Suppressor macrophage (primary cell): ENCODE results near the gene CLDN20.
"Not testable (repeated sequence)": the region's sequence is repeated elsewhere in the genome, so short reads cannot be mapped to it uniquely, and the experiment has no call there.

Source experiments
- DNase-seq, 4 experiments: peaks; one replicate each; pipeline ENCODE4 v3.0.0-alpha.2; 2020 to 2022
- total RNA-seq, 17 experiments: gene quantifications; one replicate each; lab custom pipeline; 2026; ENCODE audit warnings: mixed read lengths in 6 of 17, inconsistent platforms in 3 of 17; lab: John Stamatoyannopoulos, UW

Gene CLDN20
- 0 to 0.22 (median 0) reads per million in 17 experiments for total RNA-seq

- no peak for DNase-seq
Measured at GRCh38 chr6:155263373-155264063, at the start of gene CLDN20. TSS of gene CLDN20 (plus strand) at chr6:155264013. CDS start at chr6:155275720, 11,707 bp downstream.

- DNase-seq, result no peak
Measured at GRCh38 chr6:155215906-155216305, 47.9 kb upstream of the CLDN20 start.

DNA sequence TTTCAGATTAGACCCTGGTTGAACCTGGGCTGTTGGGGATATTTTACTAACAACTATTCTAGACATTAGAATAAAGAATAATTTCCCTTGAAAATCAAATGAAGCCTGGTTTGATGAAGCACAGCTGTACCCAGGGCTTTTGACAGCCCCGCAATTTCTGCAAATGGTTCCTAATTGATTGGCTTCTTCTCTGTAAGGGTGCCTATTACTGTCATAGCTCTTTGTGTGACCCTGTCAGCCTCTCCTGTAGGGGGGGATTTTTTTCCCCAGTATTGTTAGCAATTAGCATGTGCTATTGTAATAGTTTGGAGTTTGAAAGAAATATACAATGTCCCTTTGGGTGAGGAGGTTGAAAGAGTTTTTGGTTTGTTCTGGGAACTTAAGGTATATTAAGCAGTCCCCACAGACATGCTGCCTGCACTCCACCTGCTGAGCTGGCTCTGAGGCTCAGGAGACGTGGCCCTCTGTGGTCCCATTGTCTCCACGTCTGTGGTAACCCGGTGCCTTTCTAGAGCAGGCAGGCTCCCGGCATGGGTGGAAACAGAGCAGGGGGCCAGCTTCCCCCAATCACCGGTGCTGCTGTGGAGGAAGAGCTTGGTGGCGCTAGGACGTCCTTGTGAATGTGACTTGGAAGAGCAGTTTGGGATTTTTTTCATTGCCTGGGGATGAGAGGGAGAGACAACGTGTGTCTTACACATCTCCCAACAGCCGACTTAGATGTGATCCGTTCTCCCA lies 47.3 kb upstream of the CLDN20 start:
- no peak for DNase-seq

DNA sequence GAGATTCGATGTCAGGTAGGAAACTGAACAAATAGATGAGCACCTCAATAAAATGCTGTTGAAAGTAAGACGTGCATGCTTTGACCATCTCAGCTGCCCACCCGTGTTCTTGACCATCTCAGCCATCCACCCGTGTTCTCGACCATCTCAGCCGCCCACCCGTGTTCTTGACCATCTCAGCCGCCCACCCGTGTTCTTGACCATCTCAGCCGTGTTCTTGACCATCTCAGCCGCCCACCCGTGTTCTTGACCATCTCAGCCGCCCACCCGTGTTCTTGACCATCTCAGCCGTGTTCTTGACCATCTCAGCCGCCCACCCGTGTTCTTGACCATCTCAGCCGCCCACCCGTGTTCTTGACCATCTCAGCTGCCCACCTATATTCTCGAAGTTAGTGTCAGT lies 45.1 kb upstream of the CLDN20 start:
- not testable (repeated sequence) for DNase-seq

DNA sequence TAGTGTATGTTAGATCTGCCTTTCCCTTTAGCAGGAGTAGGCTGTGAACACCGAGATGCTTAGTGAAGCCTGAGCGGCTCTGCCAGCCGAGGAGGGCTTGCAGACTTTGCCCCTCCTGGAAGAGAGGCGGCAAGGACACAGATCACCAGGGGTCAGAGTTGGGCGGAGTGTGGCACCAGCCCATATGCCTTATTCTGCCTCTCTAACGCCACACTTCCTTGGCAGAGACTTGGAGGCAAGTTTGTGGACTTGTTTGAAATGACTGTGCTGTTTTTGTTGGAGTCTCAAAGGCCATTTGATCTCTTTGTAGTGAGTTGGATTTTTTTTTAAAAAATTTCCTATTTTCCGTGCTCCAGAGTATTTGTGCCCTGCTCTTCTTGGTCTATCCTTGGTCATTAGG lies 44.5 kb upstream of the CLDN20 start:
- DNase-seq, result no peak

GRCh38 chr6:155219858-155220301 lies 43.9 kb upstream of the CLDN20 start:
- DNase-seq, result peak; percentile 14 to 34 (median 23)

DNA sequence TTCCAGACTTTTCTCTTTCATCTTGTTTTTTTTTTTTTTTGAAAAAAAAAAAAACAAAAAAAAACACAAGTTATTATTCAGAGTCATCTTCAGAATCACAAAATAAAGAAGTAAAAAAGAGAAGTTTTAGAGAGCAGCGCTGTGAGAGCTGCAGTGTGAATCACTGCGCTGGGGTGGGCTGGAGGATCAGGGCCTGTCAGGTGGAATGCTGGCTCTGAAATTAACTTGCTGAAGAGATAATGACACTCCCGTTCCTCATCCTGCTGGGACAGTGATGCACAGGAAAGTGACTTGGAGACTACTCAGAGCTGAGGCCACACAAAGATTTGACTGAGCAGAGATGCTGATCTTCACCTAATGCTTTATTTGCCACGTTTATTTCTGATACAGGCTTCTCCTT lies 42.7 kb upstream of the CLDN20 start:
- DNase-seq, result peak; percentile 78 to 89 (median 83)

GRCh38 chr6:155222506-155222905 lies 41.3 kb upstream of the CLDN20 start:
- peak; percentile 16 to 62 (median 56) for DNase-seq

GRCh38 chr6:155223646-155224451 lies 40.0 kb upstream of the CLDN20 start:
- DNase-seq, result peak; percentile 67 to 88 (median 80)

- DNase-seq, result peak; percentile 10 to 31 (median 20)
Measured at GRCh38 chr6:155224618-155225017, 39.2 kb upstream of the CLDN20 start.

GRCh38 chr6:155227046-155227445 lies 36.8 kb upstream of the CLDN20 start:
- DNase-seq, result no peak

- no peak for DNase-seq
Measured at GRCh38 chr6:155228546-155229166, 35.2 kb upstream of the CLDN20 start.

- not testable (repeated sequence) for DNase-seq
Measured at GRCh38 chr6:155230975-155231374, 32.8 kb upstream of the CLDN20 start.

- no peak for DNase-seq
Measured at GRCh38 chr6:155232848-155233247, 31.0 kb upstream of the CLDN20 start.

DNA sequence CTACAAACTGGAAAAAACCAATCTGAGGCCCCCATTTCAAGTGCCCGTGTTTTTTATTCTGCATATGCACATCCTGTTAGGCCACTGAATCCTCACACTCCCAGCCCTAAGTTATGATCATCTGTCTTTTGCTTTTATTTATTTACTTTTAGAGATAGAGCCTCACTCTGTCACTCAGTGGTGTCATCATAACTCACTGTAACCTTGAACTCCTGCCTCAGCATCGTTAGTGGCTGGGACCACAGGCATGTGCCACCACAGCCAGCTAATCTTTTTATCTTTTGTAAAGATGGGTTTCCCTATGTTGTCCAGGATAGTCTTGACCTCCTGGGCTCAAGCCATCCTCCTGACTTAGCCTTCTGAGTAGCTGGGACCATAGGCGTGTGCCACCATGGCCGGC lies 29.6 kb upstream of the CLDN20 start:
- DNase-seq, result no peak

DNA sequence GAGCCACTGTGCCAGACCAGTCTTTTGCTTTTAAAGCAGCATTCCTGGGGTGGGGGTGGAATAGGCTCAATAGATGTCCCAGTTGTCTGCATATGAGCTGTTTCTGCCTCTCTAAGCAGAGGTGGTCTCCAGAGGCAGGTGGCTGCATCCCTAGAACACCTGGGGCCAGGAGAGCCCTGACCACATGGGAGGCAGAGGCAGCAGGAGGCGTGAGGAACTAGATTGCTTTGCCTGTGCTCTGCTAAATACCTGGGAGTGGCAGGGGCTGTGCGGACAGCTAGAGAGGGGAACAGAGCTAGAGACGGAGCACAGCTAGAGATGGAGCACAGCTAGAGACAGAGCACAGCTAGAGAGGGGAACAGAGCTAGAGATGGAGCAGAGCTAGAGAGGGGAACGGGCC lies 29.1 kb upstream of the CLDN20 start:
- no peak for DNase-seq

DNA sequence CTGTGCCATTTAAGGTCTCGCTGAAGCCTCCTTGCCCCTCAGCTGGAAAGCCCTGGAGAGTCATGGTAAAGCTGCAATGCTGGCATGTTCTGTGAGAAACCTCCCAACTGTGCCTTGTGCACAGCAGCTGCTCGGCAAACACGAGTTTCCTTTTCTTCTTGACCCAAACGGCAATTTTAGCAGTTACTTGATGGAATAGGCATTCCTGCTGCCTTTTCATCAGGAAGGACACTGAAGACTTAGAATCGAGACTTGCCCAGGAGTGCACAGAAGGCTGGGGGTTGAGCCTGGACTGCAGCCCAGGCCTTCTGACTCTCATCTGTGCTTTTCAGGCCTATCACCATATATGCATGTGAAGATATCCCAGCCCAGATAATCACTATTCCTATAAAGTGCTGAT lies 28.7 kb upstream of the CLDN20 start:
- DNase-seq, result no peak

- DNase-seq, result no peak
Measured at GRCh38 chr6:155237613-155238012, 26.2 kb upstream of the CLDN20 start.

GRCh38 chr6:155240905-155241600 lies 22.8 kb upstream of the CLDN20 start:
- DNase-seq, result no peak

GRCh38 chr6:155241966-155242365 lies 21.8 kb upstream of the CLDN20 start:
- DNase-seq, result no peak

DNA sequence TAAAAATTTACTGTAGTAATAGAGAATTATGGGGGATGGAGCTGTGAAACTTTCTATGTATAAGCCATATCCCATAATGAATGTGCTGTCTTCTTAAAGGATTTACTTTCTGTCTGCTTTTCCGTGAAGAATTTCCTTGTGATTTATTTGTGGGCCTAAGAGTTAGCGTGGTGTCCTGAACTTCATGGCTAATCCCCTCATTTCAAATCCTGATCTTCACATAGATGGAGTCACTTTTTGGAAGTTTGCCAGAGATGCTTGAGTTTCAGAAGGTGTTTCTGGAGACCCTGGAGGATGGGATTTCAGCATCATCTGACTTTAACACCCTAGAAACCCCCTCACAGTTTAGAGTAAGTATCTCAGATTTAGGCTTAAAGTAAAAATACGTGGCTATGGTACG lies 19.4 kb upstream of the CLDN20 start:
- no peak for DNase-seq

DNA sequence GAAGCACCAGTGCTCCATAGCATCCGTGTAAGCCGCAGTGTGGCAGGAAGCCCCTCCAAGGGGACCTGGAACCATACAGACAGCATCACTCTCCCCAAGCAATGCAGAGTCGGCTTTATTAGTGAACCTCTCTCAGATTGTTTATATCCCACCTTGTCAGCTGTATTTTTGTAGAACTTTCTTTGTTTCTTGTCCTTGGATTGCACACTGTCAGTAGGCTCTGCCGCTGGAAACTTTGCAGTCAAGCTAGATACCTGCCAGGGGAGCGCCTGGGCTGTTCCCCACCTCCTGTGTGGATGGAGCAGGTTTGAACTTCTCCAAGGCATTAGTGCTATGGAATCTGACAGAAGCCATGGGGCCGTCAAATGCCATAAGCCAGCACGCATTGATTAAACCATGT lies 18.6 kb upstream of the CLDN20 start:
- DNase-seq, result no peak
